Type B pancreatic cell (in vitro differentiated cells): ENCODE results near the gene FBLN5. TPM values are rescaled to one million over a fixed set of nuclear protein-coding genes. Genes with fewer than 3 reads are reported as not detected.
A peak's percentile ranks its signal among the peaks of the same experiment; 100 is the strongest.

Experiments used
- DNase-seq: peaks from one replicate; pipeline ENCODE4 v3.0.0; 2021; ENCODE audit warnings: mixed read lengths; ENCODE audit not compliant: unreplicated experiment; ENCODE audit errors: extremely low spot score
- H3K27ac Mint-ChIP-seq: 2 replicates; pipeline ENCODE4 v1.8.0; 2021; ENCODE audit warnings: mild to moderate bottlenecking, mixed read lengths
- H3K27me3 Mint-ChIP-seq: 2 replicates; pipeline ENCODE4 v1.8.0; 2021; ENCODE audit warnings: mixed read lengths
- H3K36me3 Mint-ChIP-seq: 2 replicates; pipeline ENCODE4 v1.8.0; 2021; ENCODE audit warnings: mixed read lengths
- H3K4me1 Mint-ChIP-seq: one replicate; pipeline ENCODE4 v1.8.0; 2021; ENCODE audit warnings: mixed read lengths; ENCODE audit not compliant: unreplicated experiment
- H3K4me3 Mint-ChIP-seq: 2 replicates; pipeline ENCODE4 v1.8.0; 2021; ENCODE audit warnings: mild to moderate bottlenecking, mixed read lengths
- H3K9me3 Mint-ChIP-seq: 2 replicates; pipeline ENCODE4 v1.8.0; 2021; ENCODE audit warnings: mixed read lengths
- total RNA-seq: library from RNA; stranded (reverse); gene quantifications from 2 replicates; pipeline ENCODE4 v1.2.1, GENCODE V29; 2021; ENCODE audit warnings: low replicate concordance
- TF ChIP-seq, protein P1 (sequence below): fragments of 200-600 bp; sonication (generic); conservative IDR thresholded peaks from 2 replicates; pipeline ENCODE4 v1.5.0; 2021; ENCODE audit warnings: antibody characterized with exemption, mild to moderate bottlenecking

FBLN5 gene
- total RNA-seq, 1 donor from 2014 or later = 14.1 TPM

- no peak overlapping the region for H3K4me3 Mint-ChIP-seq
- no peak for DNase-seq
- TF ChIP-seq, protein P1, sequence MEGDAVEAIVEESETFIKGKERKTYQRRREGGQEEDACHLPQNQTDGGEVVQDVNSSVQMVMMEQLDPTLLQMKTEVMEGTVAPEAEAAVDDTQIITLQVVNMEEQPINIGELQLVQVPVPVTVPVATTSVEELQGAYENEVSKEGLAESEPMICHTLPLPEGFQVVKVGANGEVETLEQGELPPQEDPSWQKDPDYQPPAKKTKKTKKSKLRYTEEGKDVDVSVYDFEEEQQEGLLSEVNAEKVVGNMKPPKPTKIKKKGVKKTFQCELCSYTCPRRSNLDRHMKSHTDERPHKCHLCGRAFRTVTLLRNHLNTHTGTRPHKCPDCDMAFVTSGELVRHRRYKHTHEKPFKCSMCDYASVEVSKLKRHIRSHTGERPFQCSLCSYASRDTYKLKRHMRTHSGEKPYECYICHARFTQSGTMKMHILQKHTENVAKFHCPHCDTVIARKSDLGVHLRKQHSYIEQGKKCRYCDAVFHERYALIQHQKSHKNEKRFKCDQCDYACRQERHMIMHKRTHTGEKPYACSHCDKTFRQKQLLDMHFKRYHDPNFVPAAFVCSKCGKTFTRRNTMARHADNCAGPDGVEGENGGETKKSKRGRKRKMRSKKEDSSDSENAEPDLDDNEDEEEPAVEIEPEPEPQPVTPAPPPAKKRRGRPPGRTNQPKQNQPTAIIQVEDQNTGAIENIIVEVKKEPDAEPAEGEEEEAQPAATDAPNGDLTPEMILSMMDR = no peak
- H3K36me3 Mint-ChIP-seq = no peaks in the 10 kb centered on the region
- H3K27me3 Mint-ChIP-seq = peaks cover 3% of the 10 kb centered on the region
- no peak overlapping the region for H3K27ac Mint-ChIP-seq
- no peaks in the 10 kb centered on the region for H3K4me1 Mint-ChIP-seq
- H3K9me3 Mint-ChIP-seq = peaks cover 3% of the 10 kb centered on the region
These were observed 35.5 kb downstream of the FBLN5 start for GRCh38 chr14:91912035-91912434.

DNA sequence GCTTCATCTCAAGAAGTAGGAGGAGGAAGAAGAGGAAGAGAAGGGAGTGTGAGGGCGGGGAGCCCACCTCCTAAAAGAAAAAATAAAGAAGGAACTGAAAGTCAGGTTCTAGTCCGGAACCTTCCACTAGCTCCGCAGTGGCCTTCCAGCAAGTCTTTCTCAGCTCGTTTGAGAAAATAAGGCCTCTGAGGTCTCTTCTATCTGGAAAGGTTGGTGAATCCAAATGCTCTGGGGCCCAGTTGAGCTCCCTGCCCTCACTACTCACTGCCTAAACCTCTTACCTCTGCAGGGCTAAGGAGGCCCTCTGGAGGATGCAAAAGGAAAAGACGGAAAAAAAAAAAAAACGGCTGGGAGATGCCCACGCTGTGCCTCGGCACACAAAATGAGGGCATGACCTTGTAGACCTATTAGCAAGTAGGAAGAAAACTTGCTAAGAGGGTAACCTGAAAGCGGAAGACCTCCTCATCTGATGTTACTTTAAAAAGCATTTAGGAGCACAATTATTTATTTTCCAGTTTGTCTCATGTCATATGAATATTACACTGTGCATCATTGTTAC lies 35.9 kb downstream of the FBLN5 start:
- H3K4me1 Mint-ChIP-seq = no peaks in the 10 kb centered on the region
- peaks cover 3% of the 10 kb centered on the region for H3K9me3 Mint-ChIP-seq
- H3K27ac Mint-ChIP-seq = no peak overlapping the region
- H3K36me3 Mint-ChIP-seq = no peaks in the 10 kb centered on the region
- DNase-seq = no peak
- peaks cover 3% of the 10 kb centered on the region for H3K27me3 Mint-ChIP-seq
- TF ChIP-seq, protein P1 = peak; percentile 69
- H3K4me3 Mint-ChIP-seq = no peak overlapping the region

GRCh38 chr14:91910196-91910595 lies 37.3 kb downstream of the FBLN5 start:
- Mint-ChIP-seq H3K27me3 (peaks cover 3% of the 10 kb centered on the region), H3K4me1 (no peaks in the 10 kb centered on the region), H3K9me3 (no peaks in the 10 kb centered on the region), H3K27ac (peak overlapping the region; percentile 7), H3K4me3 (no peak overlapping the region), H3K36me3 (no peaks in the 10 kb centered on the region)
- no peak for DNase-seq
- TF ChIP-seq, protein P1 = no peak

DNA sequence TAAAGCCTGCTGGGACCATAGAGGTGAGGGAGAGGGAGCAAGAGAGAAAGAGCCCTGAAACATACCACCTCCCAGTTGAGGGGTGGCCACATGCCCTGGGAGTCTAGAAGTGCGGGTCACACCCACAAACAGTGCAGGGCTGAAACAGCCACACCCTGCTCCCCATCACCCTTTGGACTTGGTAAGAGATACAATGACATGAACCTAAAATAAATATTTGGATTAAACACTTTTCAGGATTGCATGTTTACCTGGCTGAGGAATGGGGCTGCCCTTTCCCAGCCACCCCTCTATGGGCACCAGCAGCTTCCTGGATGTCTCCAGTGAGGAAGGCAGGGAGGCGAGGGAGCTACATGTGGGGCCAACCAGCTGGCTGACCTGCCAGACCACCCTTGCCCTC lies 41.1 kb downstream of the FBLN5 start:
- Mint-ChIP-seq H3K27ac (no peak overlapping the region), H3K4me3 (no peak overlapping the region), H3K27me3 (peaks cover 11% of the 10 kb centered on the region), H3K4me1 (no peaks in the 10 kb centered on the region), H3K9me3 (no peaks in the 10 kb centered on the region), H3K36me3 (no peaks in the 10 kb centered on the region)
- DNase-seq = no peak
- TF ChIP-seq, protein P1 = no peak

DNA sequence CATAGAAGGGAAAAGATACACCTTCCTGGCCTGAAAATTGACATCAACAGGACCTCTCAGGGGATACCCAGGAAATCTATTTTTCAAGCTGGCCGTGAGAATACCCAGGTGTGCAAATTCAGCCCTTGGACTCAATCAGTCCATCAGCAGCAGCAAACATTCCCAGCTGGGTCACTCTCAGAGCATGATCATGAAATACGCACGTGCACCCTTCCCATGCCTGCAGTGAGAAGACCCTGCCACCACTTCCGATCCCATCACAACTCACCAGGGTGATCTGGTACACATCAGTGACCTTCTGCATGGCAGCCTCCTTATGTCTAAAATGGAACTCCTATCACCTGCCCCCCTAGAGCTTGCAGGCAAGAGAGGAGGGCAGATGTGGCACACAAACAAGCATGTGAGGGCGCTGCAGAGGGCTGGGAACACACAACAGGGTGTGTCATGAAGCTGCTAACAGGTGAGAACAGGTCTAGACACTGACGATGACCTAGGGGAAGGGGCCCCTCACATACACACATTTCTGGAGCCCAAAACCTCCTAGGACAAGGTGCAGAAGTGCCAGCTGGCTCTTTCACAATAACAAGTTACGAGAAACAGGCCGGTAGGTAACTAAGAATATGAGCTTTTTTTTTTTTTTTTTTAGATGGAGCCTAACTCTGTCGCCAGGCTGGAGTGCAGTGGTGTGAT lies 42.4 kb downstream of the FBLN5 start:
- DNase-seq = no peak
- no peaks in the 10 kb centered on the region for H3K9me3 Mint-ChIP-seq
- TF ChIP-seq, protein P1 = no peak
- peaks cover 11% of the 10 kb centered on the region for H3K27me3 Mint-ChIP-seq
- no peak overlapping the region for H3K27ac Mint-ChIP-seq
- no peak overlapping the region for H3K4me3 Mint-ChIP-seq
- no peaks in the 10 kb centered on the region for H3K4me1 Mint-ChIP-seq
- no peaks in the 10 kb centered on the region for H3K36me3 Mint-ChIP-seq
